Esophagus muscularis mucosa (tissue), 4 donors: Measurements from ENCODE around the gene PRR35.

Experiments
- CTCF ChIP-seq, 3 experiments: fragments of 200-600 bp in 2 of 3; fragments of 450-650 bp in 1 of 3; sonication (generic) in 2 of 3; IDR thresholded peaks; one replicate each; pipeline ENCODE4 v1.5.1; 2017 to 2019; ENCODE audit warnings: antibody characterized with exemption in 3 of 3, mild to moderate bottlenecking in 2 of 3, moderate library complexity in 1 of 3
- EP300 ChIP-seq: sonication (generic); formaldehyde crosslinking; IDR thresholded peaks from one replicate; pipeline ENCODE4 v1.6.1; 2017; ENCODE audit warnings: antibody characterized with exemption
- POLR2A ChIP-seq: fragments of 450-650 bp; IDR thresholded peaks from one replicate; pipeline ENCODE4 v1.6.1; 2017; ENCODE audit warnings: antibody characterized with exemption, moderate library complexity, mild to moderate bottlenecking, low read depth

- TF ChIP-seq CTCF (IDR thresholded peaks at IDR 0.05) (no peak), POLR2A (no peak), EP300 (no peak)
Observed at GRCh38 chr16:529012-529575, 31.1 kb upstream of the PRR35 start.
